Ishikawa (cell line): ENCODE measurements around the gene ASIP.

Experiments used
- CEBPB ChIP-seq: IDR thresholded peaks from 2 replicates; pipeline ENCODE4 v1.6.1; 2012
- CREB1 ChIP-seq: IDR thresholded peaks from 2 replicates; pipeline ENCODE4 v1.6.1; 2012; ENCODE audit warnings: low read depth
- EGR1 ChIP-seq: IDR thresholded peaks from 2 replicates; pipeline ENCODE4 v1.6.1; 2012
- EP300 ChIP-seq: IDR thresholded peaks from 2 replicates; pipeline ENCODE4 v1.6.1; 2012; ENCODE audit warnings: borderline replicate concordance
- FOXM1 ChIP-seq: IDR thresholded peaks from 2 replicates; pipeline ENCODE4 v1.6.1; 2012; ENCODE audit warnings: low read depth, borderline replicate concordance
- MAX ChIP-seq: IDR thresholded peaks from 2 replicates; pipeline ENCODE4 v1.6.1; 2012
- NFIC ChIP-seq: IDR thresholded peaks from 2 replicates; pipeline ENCODE4 v1.6.1; 2012
- RAD21 ChIP-seq: IDR thresholded peaks from 2 replicates; pipeline ENCODE4 v1.6.1; 2012; ENCODE audit warnings: low read depth
- REST ChIP-seq: IDR thresholded peaks from 2 replicates; pipeline ENCODE4 v1.6.1; 2012; ENCODE audit warnings: low read depth, mild to moderate bottlenecking
- TAF1 ChIP-seq: IDR thresholded peaks from 2 replicates; pipeline ENCODE4 v1.6.1; 2012; ENCODE audit warnings: low read depth, mild to moderate bottlenecking
- TCF12 ChIP-seq: IDR thresholded peaks from 2 replicates; pipeline ENCODE4 v1.6.1; 2012; ENCODE audit warnings: low read depth
- TEAD4 ChIP-seq: IDR thresholded peaks from 2 replicates; pipeline ENCODE4 v1.6.1; 2012
- USF1 ChIP-seq: IDR thresholded peaks from 2 replicates; pipeline ENCODE4 v1.6.1; 2012
- YY1 ChIP-seq: IDR thresholded peaks from 2 replicates; pipeline ENCODE4 v1.6.1; 2012; ENCODE audit warnings: low read depth
- ZBTB7A ChIP-seq: IDR thresholded peaks from 2 replicates; pipeline ENCODE4 v1.6.1; 2012; ENCODE audit warnings: low read depth

Gene ASIP

DNA sequence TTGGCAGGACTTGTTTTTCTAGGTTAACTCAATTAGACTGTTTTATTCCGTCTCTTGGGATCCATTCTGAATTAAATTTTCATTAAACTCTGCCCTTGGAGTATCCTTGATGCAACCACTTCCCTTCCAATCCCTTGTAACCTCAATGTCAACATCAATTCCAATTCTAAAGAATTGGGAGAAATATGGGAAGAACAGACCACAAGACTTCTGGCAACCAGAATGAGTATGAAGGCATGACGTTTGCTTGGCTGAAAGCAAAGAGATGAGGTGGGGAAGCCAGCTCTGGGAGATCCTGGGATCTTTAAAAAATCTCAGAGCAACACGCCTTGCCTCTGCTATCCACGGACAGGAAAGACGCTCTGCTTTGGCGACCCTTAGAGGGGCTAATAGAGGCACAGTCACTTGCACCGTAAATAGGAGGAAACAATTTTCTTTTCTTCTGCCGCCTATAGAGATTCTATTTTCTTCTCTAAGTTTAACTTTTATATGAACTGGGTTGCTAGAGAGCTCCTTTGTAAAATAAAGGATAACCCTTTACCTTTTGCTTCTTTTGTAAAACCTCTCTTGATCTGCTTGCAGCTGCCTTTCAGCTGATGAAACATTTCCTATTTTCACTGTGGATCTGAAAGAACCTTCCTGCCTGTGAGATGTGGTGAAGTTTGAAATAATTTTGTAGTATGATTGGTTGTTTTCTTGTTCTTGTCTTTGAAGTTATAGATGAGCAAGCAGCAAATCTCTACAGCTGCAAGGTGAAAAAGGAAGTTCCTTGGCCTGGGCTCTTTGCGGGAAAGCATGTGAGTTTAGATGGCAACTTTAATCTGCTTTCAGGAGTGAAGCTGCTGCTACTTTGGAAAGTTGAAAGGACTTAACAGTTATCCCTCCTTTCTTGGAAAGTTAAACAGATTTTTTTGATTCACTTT is at the start of gene ASIP:
TSS of gene ASIP (plus strand) at position 731 of the 923 bp plus-strand sequence. CDS start 18,952 bp downstream, outside the sequence.
- TF ChIP-seq MAX: no peak
- no peak for TF ChIP-seq CREB1
- no peak for TF ChIP-seq EGR1
- no peak for TF ChIP-seq TEAD4
- no peak for TF ChIP-seq CEBPB
- TF ChIP-seq EP300: no peak
- no peak for TF ChIP-seq ZBTB7A
- TF ChIP-seq REST: no peak
- no peak for TF ChIP-seq TAF1
- no peak for TF ChIP-seq FOXM1
- no peak for TF ChIP-seq NFIC
- no peak for TF ChIP-seq USF1
- no peak for TF ChIP-seq RAD21
- TF ChIP-seq TCF12: no peak
- no peak for TF ChIP-seq YY1

DNA sequence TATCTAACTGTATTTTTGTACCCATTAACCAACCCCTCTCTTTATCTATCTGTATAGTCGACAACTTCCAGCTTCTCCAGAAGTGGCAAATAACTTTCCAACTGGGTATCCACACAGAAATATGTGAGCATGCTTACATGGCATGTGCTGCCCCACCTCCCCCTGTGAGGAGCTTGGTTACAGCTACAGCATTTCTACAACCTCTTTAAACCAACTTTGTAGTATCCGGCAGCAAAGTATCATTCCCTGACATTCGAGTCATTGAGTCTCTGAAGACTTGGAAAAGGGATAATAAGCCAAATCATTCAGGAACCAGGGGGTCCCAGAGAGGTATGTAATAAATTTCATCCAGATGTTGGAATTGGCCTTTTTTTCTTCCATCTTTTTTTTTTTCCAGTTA is 48.2 kb upstream of the ASIP start:
- no peak for TF ChIP-seq USF1
- TF ChIP-seq RAD21: no peak
- TF ChIP-seq YY1: no peak
- no peak for TF ChIP-seq ZBTB7A
- no peak for TF ChIP-seq CREB1

DNA sequence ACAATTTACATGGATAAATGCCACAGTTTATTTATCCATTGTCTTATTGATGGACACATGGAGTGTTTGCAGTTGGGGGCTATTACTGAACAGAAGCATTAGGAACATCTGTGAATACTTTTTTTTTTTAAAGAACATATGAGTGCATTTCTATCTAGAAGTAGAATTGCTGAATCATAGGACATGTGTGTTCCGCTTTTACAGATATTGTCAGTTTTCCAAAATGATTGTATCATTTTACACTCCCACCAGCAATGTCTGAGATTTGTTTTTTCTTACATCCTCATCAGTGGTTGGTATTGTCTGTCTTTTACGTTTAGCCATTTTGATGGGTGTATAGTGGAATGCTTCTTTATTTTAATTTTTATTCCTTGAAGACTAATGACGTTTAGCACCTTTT is 42.0 kb upstream of the ASIP start:
- TF ChIP-seq EP300: no peak
- TF ChIP-seq TCF12: no peak
- no peak for TF ChIP-seq ZBTB7A
- TF ChIP-seq NFIC: no peak
- no peak for TF ChIP-seq CEBPB
- TF ChIP-seq TEAD4: no peak
- TF ChIP-seq EGR1: no peak
- TF ChIP-seq USF1: no peak
- TF ChIP-seq MAX: no peak
- TF ChIP-seq CREB1: no peak
- TF ChIP-seq RAD21: no peak
- TF ChIP-seq REST: no peak
- TF ChIP-seq YY1: no peak
- TF ChIP-seq FOXM1: no peak
- no peak for TF ChIP-seq TAF1

DNA sequence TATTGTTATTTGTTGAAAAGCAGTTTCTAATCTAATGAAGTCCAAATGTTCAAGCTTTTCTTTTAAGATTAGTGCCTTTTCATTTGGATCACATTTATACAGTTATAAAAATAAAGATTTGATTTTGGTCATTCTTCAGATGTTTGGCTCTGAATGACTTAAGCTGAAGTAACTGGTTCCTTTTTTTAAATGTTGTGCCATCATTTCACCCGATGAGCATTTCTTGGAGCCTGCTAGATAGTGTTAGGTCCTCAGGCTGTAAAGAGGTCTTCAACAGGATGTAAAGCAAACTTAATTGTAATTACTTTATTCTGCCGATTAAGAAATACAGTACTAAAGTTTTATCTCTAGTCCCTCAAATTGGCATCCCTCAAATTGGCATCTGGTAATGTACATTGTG is 41.2 kb upstream of the ASIP start:
- TF ChIP-seq FOXM1 (no peak), CEBPB (no peak), EGR1 (no peak), TCF12 (no peak), EP300 (no peak), MAX (no peak), USF1 (no peak), YY1 (no peak), RAD21 (no peak), CREB1 (no peak), ZBTB7A (no peak), TEAD4 (no peak), NFIC (no peak), TAF1 (no peak), REST (no peak)
